Left lung (tissue), 10 donors: Measurements from ENCODE around the gene CROCC. TPM values are rescaled to one million over a fixed set of nuclear protein-coding genes. Genes with fewer than 3 reads are reported as not detected.

Experiments
- ATAC-seq: fragments of 200-7000 bp; cut with Tn5 transposase; one replicate; pipeline ENCODE4 v1.9.1; 2020; ENCODE audit warnings: moderate library complexity
- DNase-seq, 4 donors: peaks; one replicate each; pipeline ENCODE4 v3.0.0-alpha.2; 2013 to 2020
- H3K27ac ChIP-seq, 2 donors: fragments of 200-600 bp; sonication (generic) in 1 of 2; one replicate each; pipeline versions ENCODE4 v1.5.0 to v1.8.0; 2020 to 2021
- H3K27me3 ChIP-seq, 2 donors: fragments of 200-600 bp; sonication (generic) in 1 of 2; one replicate each; pipeline versions ENCODE4 v1.5.0 to v1.8.0; 2020 to 2021
- H3K36me3 ChIP-seq, 2 donors: fragments of 200-600 bp; sonication (generic) in 1 of 2; one replicate each; pipeline versions ENCODE4 v1.5.0 to v1.8.0; 2020 to 2021
- H3K4me1 ChIP-seq, 2 donors: fragments of 200-600 bp; one replicate each; pipeline ENCODE4 v1.8.0; 2021
- H3K4me3 ChIP-seq, 2 donors: fragments of 200-600 bp; sonication (generic) in 1 of 2; one replicate each; pipeline versions ENCODE4 v1.5.0 to v1.8.0; 2020 to 2021; ENCODE audit warnings: mild to moderate bottlenecking in 1 of 2
- H3K9me3 ChIP-seq, 2 donors: fragments of 200-600 bp; sonication (generic) in 1 of 2; one replicate each; pipeline versions ENCODE4 v1.5.0 to v1.8.0; 2020 to 2021
- intact Hi-C, 2 donors: fragments of 100-400 bp; cut with DNase I; formaldehyde crosslinking; loops; one replicate each; pipeline versions ENCODE4 v1.11.2 to v1.14.2; 2022
- polyA plus RNA-seq, 6 donors: library from polyadenylated mRNA; unstranded; fragments of 120-200 nt; gene quantifications; one replicate each; pipeline ENCODE4 v1.2.1, GENCODE V29; 2013; ENCODE audit not compliant: insufficient read length in 6 of 6
- total RNA-seq, 2 donors: library from RNA; stranded (reverse); fragmentation: NEBNext Ultra II Directional; extraction: Animal tissue kit (Norgen Biotek cat#: 25700); gene quantifications; one replicate each; pipeline ENCODE4 v1.2.1, GENCODE V29; 2021
- TF ChIP-seq, protein P1 (sequence below), 2 donors: fragments of 200-600 bp; sonication (generic) in 1 of 2; IDR thresholded peaks; one replicate each; pipeline versions ENCODE4 v1.5.0 to v1.8.0; 2021; ENCODE audit warnings: antibody characterized with exemption in 2 of 2
- donor health status: DM: no; HTN: yes; CAD: no.
- donor health status: DM: no; HTN: no; CAD: no.

Gene CROCC
- total and polyA plus RNA-seq, 8 donors: 19.1 to 66.2 (median 53.9) TPM

DNA sequence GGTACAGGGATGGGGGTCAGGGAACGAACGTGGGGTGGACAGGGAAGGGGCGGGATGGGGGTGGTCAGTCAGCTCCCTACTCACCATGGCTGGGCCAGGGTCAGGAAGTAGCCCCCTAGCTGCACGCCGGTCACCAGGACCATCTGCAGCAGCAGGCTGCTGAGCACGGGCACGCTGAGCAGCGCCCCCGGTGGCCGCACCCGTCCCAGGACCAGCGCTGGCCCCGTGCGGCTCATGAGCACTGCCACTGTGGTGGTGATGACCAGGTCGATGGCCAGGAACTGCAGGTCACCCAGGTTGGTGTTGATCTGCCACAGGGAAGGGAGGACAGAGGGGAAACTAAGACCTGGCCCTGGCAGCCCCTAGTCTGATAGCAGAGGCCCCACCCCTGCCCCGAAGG is 65.2 kb downstream of the CROCC start:
- no peaks in the 10 kb centered on the region for H3K4me1 ChIP-seq
- TF ChIP-seq, protein P1, sequence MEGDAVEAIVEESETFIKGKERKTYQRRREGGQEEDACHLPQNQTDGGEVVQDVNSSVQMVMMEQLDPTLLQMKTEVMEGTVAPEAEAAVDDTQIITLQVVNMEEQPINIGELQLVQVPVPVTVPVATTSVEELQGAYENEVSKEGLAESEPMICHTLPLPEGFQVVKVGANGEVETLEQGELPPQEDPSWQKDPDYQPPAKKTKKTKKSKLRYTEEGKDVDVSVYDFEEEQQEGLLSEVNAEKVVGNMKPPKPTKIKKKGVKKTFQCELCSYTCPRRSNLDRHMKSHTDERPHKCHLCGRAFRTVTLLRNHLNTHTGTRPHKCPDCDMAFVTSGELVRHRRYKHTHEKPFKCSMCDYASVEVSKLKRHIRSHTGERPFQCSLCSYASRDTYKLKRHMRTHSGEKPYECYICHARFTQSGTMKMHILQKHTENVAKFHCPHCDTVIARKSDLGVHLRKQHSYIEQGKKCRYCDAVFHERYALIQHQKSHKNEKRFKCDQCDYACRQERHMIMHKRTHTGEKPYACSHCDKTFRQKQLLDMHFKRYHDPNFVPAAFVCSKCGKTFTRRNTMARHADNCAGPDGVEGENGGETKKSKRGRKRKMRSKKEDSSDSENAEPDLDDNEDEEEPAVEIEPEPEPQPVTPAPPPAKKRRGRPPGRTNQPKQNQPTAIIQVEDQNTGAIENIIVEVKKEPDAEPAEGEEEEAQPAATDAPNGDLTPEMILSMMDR (IDR thresholded peaks at IDR 0.05): no peak
- H3K4me3 ChIP-seq: no peak overlapping the region
- H3K9me3 ChIP-seq: no peaks in the 10 kb centered on the region
- ATAC-seq (no peak), DNase-seq (no peak)
- H3K27ac ChIP-seq: no peak overlapping the region
- peaks cover 0 to 68% of the 10 kb centered on the region in 2 donors for H3K36me3 ChIP-seq
- H3K27me3 ChIP-seq: peaks cover 0 to 13% of the 10 kb centered on the region in 2 donors
- intact Hi-C loops: no loop called here

DNA sequence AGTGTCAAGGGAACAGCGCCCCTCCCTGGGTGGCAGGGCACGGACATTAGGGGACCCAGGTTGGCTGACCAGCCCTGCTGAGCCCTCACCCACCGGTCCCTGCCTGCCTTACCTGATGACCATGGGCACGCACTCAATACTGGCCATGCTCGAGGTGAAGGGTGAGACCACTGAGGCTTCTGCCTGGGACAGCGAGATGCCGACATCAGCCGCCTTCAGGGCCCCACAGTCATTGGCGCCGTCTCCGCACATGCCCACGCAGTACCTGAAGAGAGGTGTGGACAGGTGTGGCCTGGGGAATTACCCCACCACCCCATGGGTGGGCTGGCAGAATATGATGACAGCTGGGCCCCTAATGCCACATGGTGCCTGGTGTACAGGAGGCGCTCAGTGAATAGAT is 66.5 kb downstream of the CROCC start:
- TF ChIP-seq, protein P1 (IDR thresholded peaks at IDR 0.05): no peak
- ATAC-seq: no peak
- intact Hi-C loops: no loop called here
- no peaks in the 10 kb centered on the region for H3K9me3 ChIP-seq
- H3K27me3 ChIP-seq: peaks cover 0 to under 1% of the 10 kb centered on the region in 2 donors
- no peak overlapping the region for H3K27ac ChIP-seq
- no peaks in the 10 kb centered on the region for H3K4me1 ChIP-seq
- H3K36me3 ChIP-seq: peaks cover 0 to 78% of the 10 kb centered on the region in 2 donors
- no peak for DNase-seq
- H3K4me3 ChIP-seq: no peak overlapping the region

DNA sequence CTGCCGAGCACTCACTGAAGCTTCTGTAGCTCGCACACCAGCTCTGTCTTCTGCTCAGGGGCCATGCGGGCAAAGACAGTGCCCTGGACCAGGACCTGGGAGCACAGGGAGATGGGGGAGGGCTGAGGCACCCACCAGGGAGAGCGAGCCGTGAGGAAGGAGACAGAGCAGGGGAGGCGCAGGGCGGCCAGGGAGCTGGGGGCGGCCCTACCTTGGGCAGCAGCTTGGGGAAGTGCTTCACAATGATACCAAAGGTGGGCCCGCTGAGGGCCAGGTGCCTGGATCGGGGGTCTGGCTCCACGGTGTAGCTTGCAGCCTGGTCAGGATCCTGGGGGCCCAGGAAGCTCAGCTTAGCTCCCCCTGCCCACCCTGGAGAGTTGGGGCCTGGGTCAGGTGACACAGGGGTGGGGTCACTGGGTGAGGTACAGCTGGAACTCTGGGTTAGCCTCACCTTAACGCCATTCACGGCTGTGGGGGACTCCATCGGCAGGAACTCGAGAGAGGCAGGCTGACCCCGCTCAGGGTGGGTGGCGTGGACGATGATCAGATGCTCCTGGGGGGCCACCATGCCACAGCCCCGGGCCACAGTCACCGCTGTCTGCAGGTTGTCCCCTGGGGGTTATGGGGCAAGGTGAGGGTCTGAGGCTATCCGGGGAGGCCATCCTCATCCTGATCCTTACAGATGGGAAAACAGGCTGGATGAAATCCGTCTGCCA is 68.1 kb downstream of the CROCC start:
- no peak for DNase-seq
- H3K36me3 ChIP-seq: peaks cover 0 to 92% of the 10 kb centered on the region in 2 donors

DNA sequence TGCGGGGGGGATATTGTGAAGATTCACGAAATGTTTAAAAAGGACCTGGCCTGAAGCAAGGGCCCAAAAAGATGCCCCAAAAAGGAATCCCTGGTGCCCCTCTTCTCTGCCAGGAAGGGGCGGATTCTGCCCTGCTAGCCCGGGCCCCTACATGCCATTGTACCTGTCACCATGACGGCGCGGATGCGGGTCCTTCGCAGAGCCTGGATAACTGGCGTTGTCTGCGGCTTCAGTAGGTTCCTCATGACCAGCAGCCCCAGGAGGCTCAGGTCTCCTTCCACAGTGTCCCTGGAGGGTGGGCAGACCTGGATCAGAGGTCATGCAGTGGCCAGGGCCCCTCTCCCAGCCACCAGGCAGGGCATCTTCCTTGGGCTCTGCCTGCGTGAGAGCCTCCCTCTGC is 69.8 kb downstream of the CROCC start:
- ATAC-seq: no peak
- Histone ChIP-seq H3K36me3 (peaks cover 0 to 94% of the 10 kb centered on the region in 2 donors), H3K9me3 (no peaks in the 10 kb centered on the region), H3K4me1 (no peaks in the 10 kb centered on the region), H3K27me3 (no peaks in the 10 kb centered on the region), H3K27ac (no peak overlapping the region), H3K4me3 (no peak overlapping the region)
- intact Hi-C loops: no loop called here
- TF ChIP-seq, protein P1 (IDR thresholded peaks at IDR 0.05): no peak
- no peak for DNase-seq

More for the DNA sequence above, 68.1 kb downstream of the CROCC start:
- TF ChIP-seq, protein P1 (IDR thresholded peaks at IDR 0.05): no peak
- no peak overlapping the region for H3K4me3 ChIP-seq
- no peaks in the 10 kb centered on the region for H3K4me1 ChIP-seq
- H3K9me3 ChIP-seq: no peaks in the 10 kb centered on the region
- intact Hi-C loops: no loop called here
- H3K27me3 ChIP-seq: no peaks in the 10 kb centered on the region
- no peak for ATAC-seq
- no peak overlapping the region for H3K27ac ChIP-seq

DNA sequence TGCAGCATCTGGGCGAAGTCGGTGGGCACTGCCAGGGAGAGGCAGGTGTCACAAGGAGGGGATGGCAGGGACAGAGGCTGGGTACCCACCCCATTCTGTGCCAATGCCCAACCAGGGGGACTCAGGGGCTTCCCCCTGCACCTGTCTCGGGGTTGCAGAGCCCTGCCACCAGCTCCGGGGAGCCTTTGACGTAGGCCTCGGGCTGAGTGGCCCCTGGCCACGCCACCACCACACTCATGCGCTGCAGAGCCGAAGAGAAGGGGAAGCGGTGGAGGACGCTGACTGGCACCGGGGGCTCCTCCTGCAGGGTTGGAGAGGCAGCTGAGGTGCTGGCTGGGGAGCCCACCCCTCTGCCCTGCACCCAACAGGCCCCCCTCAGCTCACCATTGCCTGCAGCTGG is 70.4 kb downstream of the CROCC start:
- Histone ChIP-seq H3K27ac (no peak overlapping the region), H3K4me3 (no peak overlapping the region), H3K4me1 (no peaks in the 10 kb centered on the region), H3K9me3 (no peaks in the 10 kb centered on the region), H3K36me3 (peaks cover 0 to 94% of the 10 kb centered on the region in 2 donors), H3K27me3 (no peaks in the 10 kb centered on the region)
- intact Hi-C loops: no loop called here
- TF ChIP-seq, protein P1 (IDR thresholded peaks at IDR 0.05): no peak
- ATAC-seq: no peak
- no peak for DNase-seq
